Heart left ventricle (tissue), 13 donors: ENCODE measurements around the gene SLC12A3.

Source experiments
- CTCF ChIP-seq, 12 donors: fragments of 200-600 bp; sonication (generic) in 4 of 12; IDR thresholded peaks; one replicate each; pipeline versions ENCODE4 v1.5.0 to v1.8.0; 2018 to 2022; ENCODE audit warnings: antibody characterized with exemption in 12 of 12, mild to moderate bottlenecking in 5 of 12
- POLR2A ChIP-seq, 2 donors: fragments of 450-650 bp; IDR thresholded peaks; one replicate each; pipeline ENCODE4 v1.6.1; 2017; ENCODE audit warnings: antibody characterized with exemption in 2 of 2, mild to moderate bottlenecking in 2 of 2, moderate library complexity in 2 of 2
- donor health status: ischemic (EF 13 %, LVEDD 7.1; RV severe dilation, severe dysfunction).
- donor health status: DM: no; HTN: yes; CAD: no.
- donor health status: DM: no; HTN: no; CAD: no.
- donor health status: ischemic (EF 25% LVEDD 6.9; RV normal size, moderate dysfunction).
- donor health status: ischemic (EF 25% LVEDD 5.7; RV mildly dilated, moderate dysfunction).
- donor health status: ischemic (EF 35%, LVEDD 5.7; RV mildly dilated, moderate dysfunction).
- donor health status: nonischemic (EF 11% LVEDD 7.7; RV severe dilation, severe dysfunction).
- donor health status: DM: yes; HTN: yes; CAD: no.
- donor health status: PGD.
- donor health status: ischemic (EF 29% LVEDD 5.4; RV normal size, mild dysfunction).
- donor health status: nonischemic (EF 23%, LVEDD 6.1; RV moderate dilation, normal function).

- no peak for TF ChIP-seq CTCF (IDR thresholded peaks at IDR 0.05)
- TF ChIP-seq POLR2A (IDR thresholded peaks at IDR 0.05): no peak
These were observed 76.9 kb downstream of the SLC12A3 start for GRCh38 chr16:56941856-56942331.
